Fibroblast of lung (primary cell): ENCODE data around the gene KIF1B.

Experiments
- EZH2 ChIP-seq: IDR thresholded peaks from 2 replicates; pipeline ENCODE4 v1.5.1; 2012; ENCODE audit warnings: low read length, control low read depth, mild to moderate bottlenecking; ENCODE audit errors: missing control alignments
- TF ChIP-seq, protein P1 (sequence below), 2 donors: IDR thresholded peaks in 1 of 2; conservative IDR thresholded peaks in 1 of 2; 1 replicate in 1 of 2; 2 replicates in 1 of 2; pipeline ENCODE4 v1.5.1; 2011 to 2012; ENCODE audit warnings: low read length in 2 of 2, control low read depth in 1 of 2, inconsistent platforms in 1 of 2, low read depth in 1 of 2, mild to moderate bottlenecking in 1 of 2

DNA sequence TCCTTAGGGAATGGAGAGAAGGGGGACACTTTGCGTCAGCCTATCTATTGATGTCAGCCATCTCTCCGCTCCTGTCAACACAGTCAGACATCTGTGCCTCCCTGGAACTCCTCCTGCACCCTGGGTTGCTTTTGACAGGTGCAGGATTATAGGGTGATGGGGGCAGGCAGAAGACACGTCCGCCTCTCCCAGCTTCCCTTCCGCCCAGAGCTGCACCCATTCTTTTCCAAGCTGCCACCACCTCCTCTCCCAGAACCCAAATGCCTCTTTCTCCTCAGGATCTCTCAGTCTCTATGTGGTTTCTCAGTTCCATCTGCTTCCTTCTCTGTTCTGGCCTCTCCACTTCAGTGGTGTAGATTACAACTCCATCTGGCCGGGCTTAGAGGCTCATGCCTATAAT is 17.1 kb upstream of the KIF1B start:
- TF ChIP-seq, protein P1, sequence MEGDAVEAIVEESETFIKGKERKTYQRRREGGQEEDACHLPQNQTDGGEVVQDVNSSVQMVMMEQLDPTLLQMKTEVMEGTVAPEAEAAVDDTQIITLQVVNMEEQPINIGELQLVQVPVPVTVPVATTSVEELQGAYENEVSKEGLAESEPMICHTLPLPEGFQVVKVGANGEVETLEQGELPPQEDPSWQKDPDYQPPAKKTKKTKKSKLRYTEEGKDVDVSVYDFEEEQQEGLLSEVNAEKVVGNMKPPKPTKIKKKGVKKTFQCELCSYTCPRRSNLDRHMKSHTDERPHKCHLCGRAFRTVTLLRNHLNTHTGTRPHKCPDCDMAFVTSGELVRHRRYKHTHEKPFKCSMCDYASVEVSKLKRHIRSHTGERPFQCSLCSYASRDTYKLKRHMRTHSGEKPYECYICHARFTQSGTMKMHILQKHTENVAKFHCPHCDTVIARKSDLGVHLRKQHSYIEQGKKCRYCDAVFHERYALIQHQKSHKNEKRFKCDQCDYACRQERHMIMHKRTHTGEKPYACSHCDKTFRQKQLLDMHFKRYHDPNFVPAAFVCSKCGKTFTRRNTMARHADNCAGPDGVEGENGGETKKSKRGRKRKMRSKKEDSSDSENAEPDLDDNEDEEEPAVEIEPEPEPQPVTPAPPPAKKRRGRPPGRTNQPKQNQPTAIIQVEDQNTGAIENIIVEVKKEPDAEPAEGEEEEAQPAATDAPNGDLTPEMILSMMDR (conservative IDR thresholded peaks at IDR 0.05 in 1 of 2, IDR thresholded peaks at IDR 0.05 in 1 of 2; ENCODE audit: low read depth in 1 of 2, low read length in 2 of 2): no peak
- TF ChIP-seq EZH2: no peak
